22Rv1 (cell line): ENCODE measurements around the gene HTR1D.

Source experiments
- CTCF ChIP-seq: fragments of 450-650 bp; IDR thresholded peaks from 2 replicates; pipeline ENCODE4 v1.5.1; 2017; ENCODE audit warnings: mild to moderate bottlenecking
- ZFX ChIP-seq: fragments of 450-650 bp; IDR thresholded peaks from 2 replicates; pipeline ENCODE4 v1.6.1; 2017; ENCODE audit warnings: antibody characterized with exemption, borderline replicate concordance

- TF ChIP-seq CTCF, result no peak
- no peak for TF ChIP-seq ZFX
Observed at GRCh38 chr1:23168079-23168444, 49.2 kb downstream of the HTR1D start.
